Osteoblast (primary cell): ENCODE data around the gene MRC2. TPM values are rescaled to one million over a fixed set of nuclear protein-coding genes. Genes with fewer than 3 reads are reported as not detected.

Experiments used
- DNase-seq: peaks from one replicate; pipeline ENCODE4 v3.0.0; 2011; ENCODE audit warnings: low spot score, mixed read lengths; ENCODE audit not compliant: insufficient read length; ENCODE audit errors: missing footprints
- H2AFZ ChIP-seq: 2 replicates; pipeline ENCODE4 v1.6.0; 2011; ENCODE audit warnings: mild to moderate bottlenecking, low read length
- H3K27ac ChIP-seq: 2 replicates; pipeline ENCODE4 v1.5.1; 2011; ENCODE audit warnings: mild to moderate bottlenecking, low read depth, low read length, moderate library complexity
- H3K27me3 ChIP-seq: 2 replicates; pipeline ENCODE4 v1.6.0; 2012; ENCODE audit warnings: mild to moderate bottlenecking, control low read depth, inconsistent platforms, low read length, moderate library complexity; ENCODE audit not compliant: insufficient read depth
- H3K36me3 ChIP-seq: 2 replicates; pipeline ENCODE4 v1.5.1; 2011; ENCODE audit warnings: mild to moderate bottlenecking, low read length, control low read depth, moderate library complexity; ENCODE audit not compliant: insufficient read depth
- H3K4me1 ChIP-seq: 2 replicates; pipeline ENCODE4 v1.5.1; 2011; ENCODE audit warnings: mild to moderate bottlenecking, low read length, control low read depth, moderate library complexity; ENCODE audit not compliant: insufficient read depth
- H3K4me2 ChIP-seq: 2 replicates; pipeline ENCODE4 v1.6.0; 2011; ENCODE audit warnings: mild to moderate bottlenecking, low read length; ENCODE audit not compliant: insufficient read depth
- H3K4me3 ChIP-seq: fragments of 200-600 bp; sonication (generic); 3 replicates; pipeline ENCODE4 v1.5.1; 2012; ENCODE audit warnings: mild to moderate bottlenecking, low read length, inconsistent platforms; ENCODE audit not compliant: insufficient read depth
- H3K79me2 ChIP-seq: 2 replicates; pipeline ENCODE4 v1.6.0; 2012; ENCODE audit warnings: mild to moderate bottlenecking, low read length, control low read depth, inconsistent platforms; ENCODE audit not compliant: insufficient read depth
- H3K9me3 ChIP-seq: 2 replicates; pipeline ENCODE4 v1.5.1; 2011; ENCODE audit warnings: low read depth, low read length, control low read depth
- H4K20me1 ChIP-seq: 2 replicates; pipeline ENCODE4 v1.6.0; 2012; ENCODE audit warnings: mild to moderate bottlenecking, low read length, control low read depth; ENCODE audit not compliant: insufficient read depth
- total RNA-seq: library from RNA; depleted of rRNA; stranded (reverse); fragments of >200 nt; gene quantifications from 2 replicates; pipeline ENCODE4 v1.2.3, GENCODE V29; 2012
- TF ChIP-seq, protein P1 (sequence below): IDR thresholded peaks from 2 replicates; pipeline ENCODE4 v1.5.1; 2011; ENCODE audit warnings: mild to moderate bottlenecking, low read depth, low read length, moderate library complexity; ENCODE audit errors: extremely low read depth

Gene MRC2
- total RNA-seq, 1 donor: 552 TPM

DNA sequence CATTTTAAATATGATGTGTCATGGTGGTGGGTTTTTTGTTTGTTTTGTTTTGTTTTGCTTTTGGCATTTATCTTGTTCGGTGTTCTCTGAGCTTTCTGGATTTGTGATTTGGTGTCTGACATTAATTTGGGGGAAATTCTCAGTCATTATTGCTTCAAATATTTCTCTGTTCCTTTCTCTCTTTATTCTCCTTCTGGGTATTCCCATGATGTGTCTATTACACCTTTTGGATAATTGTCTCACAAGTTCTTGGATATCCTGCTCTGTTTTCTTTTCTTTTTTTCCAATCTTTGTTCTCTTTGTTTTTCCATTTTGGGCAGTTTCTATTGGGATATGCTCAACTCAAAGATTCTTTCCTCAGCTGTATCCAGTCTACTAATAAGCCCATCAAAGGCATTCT lies 92.1 kb downstream of the MRC2 start:
- H3K27me3 ChIP-seq: no peaks in the 10 kb centered on the region
- H3K9me3 ChIP-seq: no peaks in the 10 kb centered on the region
- no peaks in the 10 kb centered on the region for H3K79me2 ChIP-seq
- no peaks in the 10 kb centered on the region for H3K36me3 ChIP-seq
- no peak overlapping the region for H3K27ac ChIP-seq
- no peak overlapping the region for H2AFZ ChIP-seq
- DNase-seq: no peak
- H3K4me2 ChIP-seq: no peak overlapping the region
- peaks cover 14% of the 10 kb centered on the region for H3K4me1 ChIP-seq
- TF ChIP-seq, protein P1, sequence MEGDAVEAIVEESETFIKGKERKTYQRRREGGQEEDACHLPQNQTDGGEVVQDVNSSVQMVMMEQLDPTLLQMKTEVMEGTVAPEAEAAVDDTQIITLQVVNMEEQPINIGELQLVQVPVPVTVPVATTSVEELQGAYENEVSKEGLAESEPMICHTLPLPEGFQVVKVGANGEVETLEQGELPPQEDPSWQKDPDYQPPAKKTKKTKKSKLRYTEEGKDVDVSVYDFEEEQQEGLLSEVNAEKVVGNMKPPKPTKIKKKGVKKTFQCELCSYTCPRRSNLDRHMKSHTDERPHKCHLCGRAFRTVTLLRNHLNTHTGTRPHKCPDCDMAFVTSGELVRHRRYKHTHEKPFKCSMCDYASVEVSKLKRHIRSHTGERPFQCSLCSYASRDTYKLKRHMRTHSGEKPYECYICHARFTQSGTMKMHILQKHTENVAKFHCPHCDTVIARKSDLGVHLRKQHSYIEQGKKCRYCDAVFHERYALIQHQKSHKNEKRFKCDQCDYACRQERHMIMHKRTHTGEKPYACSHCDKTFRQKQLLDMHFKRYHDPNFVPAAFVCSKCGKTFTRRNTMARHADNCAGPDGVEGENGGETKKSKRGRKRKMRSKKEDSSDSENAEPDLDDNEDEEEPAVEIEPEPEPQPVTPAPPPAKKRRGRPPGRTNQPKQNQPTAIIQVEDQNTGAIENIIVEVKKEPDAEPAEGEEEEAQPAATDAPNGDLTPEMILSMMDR: no peak
- H4K20me1 ChIP-seq: no peaks in the 10 kb centered on the region
- H3K4me3 ChIP-seq: no peak overlapping the region

DNA sequence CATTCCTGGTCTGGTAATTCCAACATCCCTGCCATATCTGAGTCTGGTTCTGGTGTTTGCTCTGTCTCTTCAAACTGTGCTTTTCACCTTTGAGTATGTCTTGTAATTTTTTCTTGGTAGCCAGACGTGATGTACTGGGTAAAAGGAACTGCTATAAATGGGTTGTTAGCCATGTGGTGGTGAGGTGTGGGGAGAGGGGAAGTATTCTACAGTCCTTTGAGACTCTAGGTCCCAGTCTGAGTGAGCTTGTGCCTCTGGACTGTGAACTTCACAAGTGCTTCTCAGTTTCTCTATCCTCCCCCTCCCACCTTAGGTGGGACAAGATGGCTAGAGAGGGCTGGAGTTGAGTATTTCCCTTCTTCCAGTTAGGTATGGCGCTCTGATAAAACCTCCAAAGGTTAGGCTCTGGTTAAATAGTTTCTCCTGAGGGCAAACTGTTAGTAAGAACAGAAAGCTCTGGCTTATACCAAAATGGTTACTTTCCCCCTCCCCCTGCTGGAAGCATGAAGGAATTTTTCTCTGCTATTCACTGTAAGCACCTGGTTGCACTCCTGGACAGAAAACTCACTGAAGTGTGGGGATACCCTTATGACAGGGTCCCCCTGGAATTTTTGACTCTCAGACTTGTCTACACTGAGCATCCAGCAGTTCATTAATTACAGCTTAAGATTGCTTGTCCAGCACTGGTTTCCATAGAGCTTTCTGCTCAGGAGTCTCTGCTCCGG lies 92.8 kb downstream of the MRC2 start:
- TF ChIP-seq, protein P1: peak; percentile 31
- Histone ChIP-seq H3K4me2 (no peak overlapping the region), H3K4me1 (peaks cover 7% of the 10 kb centered on the region), H3K9me3 (no peaks in the 10 kb centered on the region), H3K27ac (no peak overlapping the region), H3K4me3 (no peak overlapping the region), H3K79me2 (no peaks in the 10 kb centered on the region), H4K20me1 (no peaks in the 10 kb centered on the region), H2AFZ (no peak overlapping the region), H3K27me3 (no peaks in the 10 kb centered on the region), H3K36me3 (no peaks in the 10 kb centered on the region)
- DNase-seq: no peak

DNA sequence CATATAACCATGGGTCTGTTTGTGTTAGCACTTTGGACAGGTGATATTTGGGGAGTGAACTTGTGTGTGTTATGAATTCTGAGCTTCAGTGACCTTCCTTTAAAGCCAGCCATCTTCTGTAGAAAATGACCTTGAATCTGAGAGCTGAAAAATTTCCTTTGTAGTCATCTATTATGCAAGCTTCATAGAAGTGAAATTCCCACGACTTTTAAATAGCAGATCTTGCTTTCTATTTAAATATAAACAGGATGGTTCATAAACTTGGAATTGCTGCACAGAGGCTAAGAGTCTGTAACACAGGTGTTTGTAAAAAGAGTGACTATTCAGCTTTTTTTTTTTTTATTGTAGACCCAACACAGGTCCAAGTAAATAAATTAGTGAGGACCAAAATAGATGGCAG lies 95.2 kb downstream of the MRC2 start:
- Histone ChIP-seq H3K79me2 (no peaks in the 10 kb centered on the region), H3K27ac (no peak overlapping the region), H3K4me3 (no peak overlapping the region), H2AFZ (no peak overlapping the region), H3K4me2 (no peak overlapping the region), H3K9me3 (no peaks in the 10 kb centered on the region), H4K20me1 (no peaks in the 10 kb centered on the region), H3K4me1 (peaks cover 6% of the 10 kb centered on the region), H3K36me3 (no peaks in the 10 kb centered on the region), H3K27me3 (no peaks in the 10 kb centered on the region)
- DNase-seq: no peak
- TF ChIP-seq, protein P1: no peak

DNA sequence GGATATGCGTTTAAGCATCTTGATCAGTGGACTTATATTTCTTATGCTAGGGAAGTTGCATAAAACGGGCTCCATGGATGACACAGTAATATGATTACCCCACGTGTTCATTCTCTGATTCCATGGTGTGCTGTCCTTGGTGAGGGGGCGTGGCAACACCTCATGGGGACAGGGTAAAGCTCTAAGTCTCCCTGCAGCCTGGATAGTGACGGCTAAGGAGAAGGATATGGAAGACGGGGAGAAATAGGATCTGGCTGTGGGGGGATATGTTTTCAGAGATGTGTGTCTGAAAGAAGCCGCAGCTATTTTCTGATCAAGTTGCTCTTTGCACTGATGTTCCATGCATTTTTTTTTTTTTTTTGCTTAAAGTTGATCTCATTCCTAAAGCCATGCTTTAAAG lies 96.4 kb downstream of the MRC2 start:
- TF ChIP-seq, protein P1: no peak
- no peak for DNase-seq

More for the DNA sequence above, 96.4 kb downstream of the MRC2 start:
- H3K4me1 ChIP-seq: no peaks in the 10 kb centered on the region
- no peaks in the 10 kb centered on the region for H3K27me3 ChIP-seq
- no peak overlapping the region for H3K4me2 ChIP-seq
- no peaks in the 10 kb centered on the region for H3K36me3 ChIP-seq
- H4K20me1 ChIP-seq: no peaks in the 10 kb centered on the region
- H3K4me3 ChIP-seq: no peak overlapping the region
- H2AFZ ChIP-seq: no peak overlapping the region
- peaks cover 2% of the 10 kb centered on the region for H3K9me3 ChIP-seq
- H3K79me2 ChIP-seq: no peaks in the 10 kb centered on the region
- H3K27ac ChIP-seq: no peak overlapping the region
